Measurements from ENCODE around the gene GNG12.

GNG12 gene

GRCh38 chr1:67676287-67676686 is 157.0 kb downstream of the GNG12 start:
- H3K4me3 ChIP-seq (ENCODE audit: low read length) = no peak overlapping the region
- DNase-seq (ENCODE audit: low read depth) = no peak
- TF ChIP-seq CTCF (conservative IDR thresholded peaks at IDR 0.05; ENCODE audit: low read depth, low read length) = no peak

GRCh38 chr1:67675800-67676199 is 157.5 kb downstream of the GNG12 start:
- TF ChIP-seq CTCF (conservative IDR thresholded peaks at IDR 0.05; ENCODE audit: low read depth, low read length) = no peak
- no peak overlapping the region for H3K4me3 ChIP-seq (ENCODE audit: low read length)
- no peak for DNase-seq (ENCODE audit: low read depth)

- H3K4me3 ChIP-seq (ENCODE audit: low read length) = no peak overlapping the region
- no peak for TF ChIP-seq CTCF (conservative IDR thresholded peaks at IDR 0.05; ENCODE audit: low read depth, low read length)
- no peak for DNase-seq (ENCODE audit: low read depth)
Observed at GRCh38 chr1:67674260-67675011, 158.8 kb downstream of the GNG12 start.

GRCh38 chr1:67673468-67674201 is 159.6 kb downstream of the GNG12 start:
- DNase-seq (ENCODE audit: low read depth) = no peak
- no peak for TF ChIP-seq CTCF (conservative IDR thresholded peaks at IDR 0.05; ENCODE audit: low read depth, low read length)
- no peak overlapping the region for H3K4me3 ChIP-seq (ENCODE audit: low read length)

GRCh38 chr1:67672260-67672803 is 160.9 kb downstream of the GNG12 start:
- TF ChIP-seq CTCF (conservative IDR thresholded peaks at IDR 0.05; ENCODE audit: low read depth, low read length) = no peak
- no peak for DNase-seq (ENCODE audit: low read depth)

GRCh38 chr1:67668660-67669059 is 164.6 kb downstream of the GNG12 start:
- no peak for DNase-seq (ENCODE audit: low read depth)
- TF ChIP-seq CTCF (conservative IDR thresholded peaks at IDR 0.05; ENCODE audit: low read depth, low read length) = no peak
- no peak overlapping the region for H3K4me3 ChIP-seq (ENCODE audit: low read length)

More at GRCh38 chr1:67672260-67672803, 160.9 kb downstream of the GNG12 start:
- no peak overlapping the region for H3K4me3 ChIP-seq (ENCODE audit: low read length)

Measured in retinal pigment epithelial cell (primary cell).